ENCODE data around the gene ADARB1. TPM values are rescaled to one million over a fixed set of nuclear protein-coding genes. Genes with fewer than 3 reads are reported as not detected.
A peak's percentile ranks its signal among the peaks of the same experiment; 100 is the strongest.

The ADARB1 gene
- total and polyA plus RNA-seq, 2 of the 4 experiments (the other 2 are of a cell fraction), result 39.8 to 47.3 TPM

GRCh38 chr21:45102391-45102932, 28.1 kb downstream of the ADARB1 start:
- peak overlapping the region; percentile 35 for H2AK9ac ChIP-seq (replicated peaks; ENCODE audit: low read depth, low read length, poor library complexity)
- H3K4ac ChIP-seq (ENCODE audit: low read depth, low read length), result peak overlapping the region; percentile 29; the same call in 1 of the 2 replicates
- H2BK5ac ChIP-seq (ENCODE audit: low read depth, low read length, poor library complexity, severe bottlenecking), result no peak overlapping the region
- no peak overlapping the region for H4K91ac ChIP-seq (ENCODE audit: insufficient read depth, low read depth, low read length)
- H3K27me3 ChIP-seq (ENCODE audit: control insufficient read depth, insufficient read depth, low read length), result no peaks in the 10 kb centered on the region
- CTCF ChIA-PET, result interaction anchor here (0.7 to 1.5 kb wide), 7 partner anchors 11 to 133 kb away, joined by 4 to 8 read pairs (median 5); partner anchors contain the start of gene ADARB1
- peaks cover 15 to 92% of the 10 kb centered on the region in 2 experiments for H3K79me1 ChIP-seq (ENCODE audit: low read depth in 1 of 2, low read length in 2 of 2)
- dilution Hi-C loops (cut with HindIII; ENCODE audit: low sequenced_read_pairs, unreplicated experiment), result no loop called here
- WGBS, 2 experiments (ENCODE audit: extremely low coverage in 2 of 2, insufficient read length in 1 of 2), result no CpG with 5 or more reads among the region's 2 CpGs
- TF ChIP-seq CTCF (conservative IDR thresholded peaks at IDR 0.05; ENCODE audit: low read depth, low read length) (peak; percentile 29; the same call in 1 of the 2 replicates), RFX5 (IDR thresholded peaks at IDR 0.05; ENCODE audit: low read depth, low read length) (no peak)
- peaks cover 28% of the 10 kb centered on the region for H3K9me1 ChIP-seq (ENCODE audit: insufficient read depth, low read length)
- no peak overlapping the region for H3K27ac ChIP-seq (ENCODE audit: insufficient read depth, low read length)
- in situ Hi-C loops (cut with MboI; ENCODE audit: low sequenced_read_pairs), result loop anchor here (25.0 kb wide), 1 partner anchor 290 kb away; the partner anchor contains the start of genes SUMO3 and UBE2G2
- no peak overlapping the region for H3K56ac ChIP-seq (ENCODE audit: extremely low read depth, insufficient read depth, low read length)
- H3K4me2 ChIP-seq (ENCODE audit: low read depth, low read length), result no peak overlapping the region; the same call in 1 of the 2 replicates
- peak overlapping the region; percentile 16; the same call in 1 of the 2 replicates for H2AK5ac ChIP-seq (ENCODE audit: low read depth, low read length)
- BruUV-seq (replicated peaks), result no TSS peak
- DNase-seq, result no peak
- H2BK15ac ChIP-seq (ENCODE audit: low read depth, low read length), result peak overlapping the region; percentile 4; the same call in 1 of the 3 replicates
- no peak overlapping the region for H3K4me3 ChIP-seq (ENCODE audit: insufficient read depth, low read depth, low read length)
- peaks cover 100% of the 10 kb centered on the region for H4K20me1 ChIP-seq (ENCODE audit: insufficient read depth, low read length)
- H4K5ac ChIP-seq (ENCODE audit: low read depth, low read length), result no peak overlapping the region
- H2AFZ ChIP-seq (replicated peaks; ENCODE audit: low read length, poor library complexity), result no peak overlapping the region
- no peak overlapping the region for H3K18ac ChIP-seq (ENCODE audit: low read depth, low read length)
- no peak overlapping the region for H3K23ac ChIP-seq (ENCODE audit: low read depth, low read length)
- no peak overlapping the region for H3K9ac ChIP-seq (ENCODE audit: low read depth, low read length)
- H3K9me3 ChIP-seq (ENCODE audit: control insufficient read depth, insufficient read depth, low read length), result no peaks in the 10 kb centered on the region
- H2BK20ac ChIP-seq (ENCODE audit: low read depth, low read length), result no peak overlapping the region; the same call in 1 of the 2 replicates
- H2BK120ac ChIP-seq (ENCODE audit: low read depth, low read length), result no peak overlapping the region
- peak overlapping the region; percentile 19; the same call in 1 of the 2 replicates for H3K14ac ChIP-seq (replicated peaks; ENCODE audit: low read depth, low read length)
- peaks cover 21% of the 10 kb centered on the region for H3K36me3 ChIP-seq (ENCODE audit: control insufficient read depth, insufficient read depth, low read length)
- peaks cover 24% of the 10 kb centered on the region for H3K4me1 ChIP-seq (ENCODE audit: control insufficient read depth, insufficient read depth, low read length)
- ATAC-seq (ENCODE audit: low read depth), result peak; percentile 74
- peak overlapping the region in 1 of 2 experiments; percentile 56; a peak in 2 of 4 replicates for H4K8ac ChIP-seq (ENCODE audit: low read depth in 2 of 2, low read length in 2 of 2)
- intact Hi-C loops (cut with micrococcal nuclease), result no loop called here
- POLR2A ChIA-PET (ENCODE audit: unreplicated experiment), result no interaction called here

Measured in IMR-90 (cell line).